Activated CD4-positive, alpha-beta memory T cell treated with anti-CD3 and anti-CD28 coated beads, Interleukin-2, amount 10 ng/mL, durations not matched to agents 7 days and 5 days (primary cell): Measurements from ENCODE around the gene RALGPS1. TPM values are rescaled to one million over a fixed set of nuclear protein-coding genes. Genes with fewer than 3 reads are reported as not detected.

Experiments used
- CTCF ChIA-PET: fragments of 350-600 bp; sonication (Branson Sonifier 250); formaldehyde crosslinking; loops from one replicate; lab custom pipeline; 2021; ENCODE audit warnings: antibody characterized with exemption, inconsistent platforms; lab: Charles Lee
- POLR2A ChIA-PET: fragments of 350-600 bp; sonication (Branson Sonifier 250); formaldehyde crosslinking; loops from one replicate; lab custom pipeline; 2021; ENCODE audit warnings: antibody characterized with exemption; lab: Charles Lee
- DNase-seq: peaks from one replicate; pipeline ENCODE4 v3.0.0-alpha.2; 2020
- H3K27ac Mint-ChIP-seq: one replicate; pipeline ENCODE4 v1.8.0; 2021; ENCODE audit warnings: mild to moderate bottlenecking, mixed read lengths
- H3K27me3 Mint-ChIP-seq: one replicate; pipeline ENCODE4 v1.8.0; 2021; ENCODE audit warnings: mixed read lengths
- H3K36me3 Mint-ChIP-seq: one replicate; pipeline ENCODE4 v1.8.0; 2021; ENCODE audit warnings: low read depth, mixed read lengths
- H3K4me1 Mint-ChIP-seq: one replicate; pipeline ENCODE4 v1.8.0; 2021; ENCODE audit warnings: mixed read lengths
- H3K4me3 Mint-ChIP-seq: one replicate; pipeline ENCODE4 v1.8.0; 2021; ENCODE audit warnings: mild to moderate bottlenecking, mixed read lengths
- H3K9me3 Mint-ChIP-seq: one replicate; pipeline ENCODE4 v1.8.0; 2021; ENCODE audit warnings: mixed read lengths
- total RNA-seq, 2 experiments: library from RNA; stranded (reverse); gene quantifications; one replicate each; pipeline ENCODE4 v1.2.3, GENCODE V29; 2021

RALGPS1 gene
- total RNA-seq, 2 experiments from 2014 or later, result 2.8 to 3.4 TPM

DNA sequence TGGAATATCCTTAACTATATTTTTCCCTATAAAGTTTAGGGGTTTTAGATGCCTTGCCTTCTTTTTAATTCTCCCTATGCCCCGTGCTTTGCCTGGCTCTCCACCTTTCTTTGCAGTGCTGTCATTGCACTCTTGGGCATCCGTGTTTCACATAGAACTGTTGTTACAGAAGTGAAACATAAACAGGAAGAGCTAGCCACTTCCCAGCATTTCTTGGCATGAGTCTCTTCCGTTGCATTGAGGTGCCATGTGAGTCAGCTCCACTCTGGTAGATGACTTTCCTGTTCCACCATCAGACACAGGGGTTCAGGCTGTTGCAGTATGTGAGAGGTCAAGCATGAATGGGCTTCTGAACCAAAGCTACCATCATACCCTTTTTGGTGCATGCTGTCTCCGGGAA is 134.5 kb downstream of the RALGPS1 start:
- DNase-seq, result peak; percentile 66
- CTCF ChIA-PET, result interaction anchor here (0.8 to 2.6 kb wide), 10 partner anchors 9 to 117 kb away, joined by 3 to 25 read pairs (median 4); no protein-coding TSS in a partner anchor
- H3K27ac Mint-ChIP-seq, result peak overlapping the region; percentile 63
- H3K4me1 Mint-ChIP-seq, result peaks cover 42% of the 10 kb centered on the region
- POLR2A ChIA-PET, result interaction anchor here (1.0 to 1.6 kb wide), 5 partner anchors 8 to 63 kb away, joined by 3 to 12 read pairs (median 4); no protein-coding TSS in a partner anchor
- peaks cover 6% of the 10 kb centered on the region for H3K27me3 Mint-ChIP-seq
- peaks cover 1% of the 10 kb centered on the region for H3K9me3 Mint-ChIP-seq
- peak overlapping the region; percentile 55 for H3K4me3 Mint-ChIP-seq
- H3K36me3 Mint-ChIP-seq, result no peaks in the 10 kb centered on the region

DNA sequence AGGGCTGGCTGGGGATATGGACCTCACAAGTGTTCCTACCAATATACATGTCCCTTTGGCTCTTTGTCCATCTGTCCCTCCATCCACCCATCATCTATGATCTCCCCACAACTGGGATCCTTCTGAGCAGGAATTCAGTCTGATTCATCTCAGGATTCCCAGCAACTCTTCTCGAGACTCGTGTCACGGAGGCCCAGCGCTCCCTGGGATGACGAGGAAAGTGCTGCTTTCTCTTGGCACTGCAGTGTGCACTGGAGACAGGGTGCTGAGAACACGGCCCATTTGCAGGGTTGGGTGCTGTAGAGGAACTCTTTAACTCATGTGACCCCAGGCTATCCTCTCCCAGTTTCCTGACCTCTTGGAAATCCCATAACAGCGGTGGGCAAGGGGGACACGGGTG is 135.0 kb downstream of the RALGPS1 start:
- H3K4me1 Mint-ChIP-seq, result peaks cover 42% of the 10 kb centered on the region
- H3K27ac Mint-ChIP-seq, result peak overlapping the region; percentile 63
- H3K36me3 Mint-ChIP-seq, result no peaks in the 10 kb centered on the region
- POLR2A ChIA-PET, result interaction anchor here (1.0 to 1.6 kb wide), 4 partner anchors 8 to 63 kb away, joined by 4 to 12 read pairs (median 6); no protein-coding TSS in a partner anchor
- CTCF ChIA-PET, result interaction anchor here (0.8 to 2.6 kb wide), 10 partner anchors 8 to 117 kb away, joined by 3 to 25 read pairs (median 4); no protein-coding TSS in a partner anchor
- peaks cover 1% of the 10 kb centered on the region for H3K9me3 Mint-ChIP-seq
- H3K4me3 Mint-ChIP-seq, result no peak overlapping the region
- DNase-seq, result no peak
- H3K27me3 Mint-ChIP-seq, result peaks cover 4% of the 10 kb centered on the region

DNA sequence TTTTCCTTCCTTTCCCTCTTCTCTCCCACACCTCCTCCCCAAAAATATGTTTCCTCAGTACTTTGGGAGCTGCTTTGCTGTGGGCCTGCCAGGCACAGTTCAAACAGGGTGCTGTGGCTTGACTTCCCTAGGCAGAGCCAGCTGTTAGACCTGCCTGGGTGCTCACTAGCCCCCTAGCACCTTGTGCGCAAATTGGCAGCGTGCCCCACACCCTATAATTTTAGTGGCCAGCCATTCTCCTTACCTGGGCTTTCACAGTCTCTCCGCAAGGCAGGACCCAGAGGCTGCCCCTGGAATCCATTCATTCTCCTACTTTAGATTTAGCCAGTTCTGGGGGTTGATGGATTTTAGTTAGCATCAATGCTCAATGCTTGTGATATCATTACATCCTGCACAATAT is 135.6 kb downstream of the RALGPS1 start:
- Mint-ChIP-seq H3K4me3 (no peak overlapping the region), H3K9me3 (peaks cover 1% of the 10 kb centered on the region), H3K27ac (no peak overlapping the region), H3K4me1 (peaks cover 42% of the 10 kb centered on the region), H3K36me3 (no peaks in the 10 kb centered on the region), H3K27me3 (peaks cover 2% of the 10 kb centered on the region)
- no peak for DNase-seq
- CTCF ChIA-PET, result interaction anchor here (1.9 to 2.6 kb wide), 3 partner anchors 9 to 89 kb away, joined by 4 to 25 read pairs (median 10); no protein-coding TSS in a partner anchor
- POLR2A ChIA-PET, result no interaction called here

GRCh38 chr9:127050591-127051001 is 136.0 kb downstream of the RALGPS1 start:
- Mint-ChIP-seq H3K4me3 (no peak overlapping the region), H3K9me3 (peaks cover 1% of the 10 kb centered on the region), H3K36me3 (no peaks in the 10 kb centered on the region), H3K4me1 (peaks cover 42% of the 10 kb centered on the region), H3K27ac (no peak overlapping the region), H3K27me3 (peaks cover 2% of the 10 kb centered on the region)
- CTCF ChIA-PET, result interaction anchor here (2.1 to 2.6 kb wide), 2 partner anchors 9 to 65 kb away, joined by 10 to 25 read pairs; no protein-coding TSS in a partner anchor
- no peak for DNase-seq
- POLR2A ChIA-PET, result no interaction called here

DNA sequence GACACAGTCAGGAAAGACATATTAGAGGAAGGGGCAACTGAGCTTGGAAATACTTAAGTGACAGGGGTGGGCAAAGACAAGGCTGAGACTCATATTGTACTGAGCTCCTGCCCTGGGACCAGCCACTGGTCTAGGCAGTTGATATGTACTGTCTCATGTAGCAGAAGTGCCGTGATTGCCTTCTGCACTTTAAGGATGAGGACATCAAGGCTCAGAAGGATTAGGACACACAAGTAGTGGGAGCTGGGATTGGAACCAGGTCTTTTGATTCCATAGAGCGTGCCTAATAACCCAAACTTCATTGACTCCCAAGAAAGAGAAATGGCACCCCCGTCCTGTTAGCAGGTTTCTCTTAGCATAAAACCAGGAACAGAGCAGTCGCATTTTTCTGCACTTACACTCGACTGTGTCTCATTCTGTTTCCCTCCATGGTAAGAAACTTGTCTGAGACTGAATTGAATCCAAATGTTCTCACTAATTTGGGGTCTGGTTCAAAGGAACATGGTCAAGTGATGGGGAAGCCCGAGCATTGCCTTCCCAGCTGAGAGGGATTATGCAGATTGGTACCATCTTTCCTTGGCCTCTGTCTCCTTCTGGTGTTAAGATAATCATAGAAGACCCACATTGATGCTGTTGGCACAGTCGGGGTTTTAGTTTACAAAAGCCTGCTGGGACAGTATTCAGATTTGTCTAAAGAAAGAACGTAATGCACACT is 137.5 kb downstream of the RALGPS1 start:
- Mint-ChIP-seq H3K27me3 (no peaks in the 10 kb centered on the region), H3K27ac (no peak overlapping the region), H3K4me1 (peaks cover 40% of the 10 kb centered on the region), H3K9me3 (peaks cover 1% of the 10 kb centered on the region), H3K36me3 (no peaks in the 10 kb centered on the region), H3K4me3 (no peak overlapping the region)
- POLR2A ChIA-PET, result no interaction called here
- no peak for DNase-seq
- CTCF ChIA-PET, result no interaction called here

DNA sequence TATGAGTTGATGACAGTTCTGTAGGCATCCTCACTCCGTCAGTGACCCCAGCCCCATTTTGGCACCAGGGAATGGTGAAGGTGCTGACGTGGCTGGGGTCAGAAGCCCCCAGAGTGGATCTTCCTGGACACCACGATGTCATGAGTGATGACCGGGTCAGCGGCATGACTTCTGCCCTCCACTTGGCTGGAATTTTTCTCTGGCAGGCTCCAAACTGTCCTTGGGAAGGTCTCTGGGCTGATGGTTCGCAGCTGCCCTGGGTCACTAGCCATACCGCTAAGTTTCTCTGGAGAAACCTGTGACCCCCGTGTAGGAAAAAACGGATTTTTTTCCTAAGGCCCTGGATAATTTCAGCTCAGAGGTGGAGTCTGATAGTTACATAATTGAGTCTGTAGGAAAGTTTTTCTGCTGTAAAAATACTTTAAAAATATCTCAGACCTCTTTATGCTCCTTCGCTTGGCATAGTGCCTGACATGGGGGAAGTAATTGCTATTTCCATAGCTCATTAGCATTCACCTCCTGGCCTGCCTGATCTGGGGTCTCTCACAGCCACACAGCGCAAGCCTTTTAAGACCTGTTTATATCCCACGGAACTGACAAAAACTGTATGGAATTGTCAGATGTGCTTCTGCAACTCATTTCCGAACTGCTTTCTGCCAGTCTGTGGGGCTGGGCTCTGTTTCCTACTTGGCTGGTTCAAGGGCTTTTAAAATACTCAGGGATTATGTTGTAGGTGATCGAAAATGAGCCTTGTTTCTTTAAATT is 138.7 kb downstream of the RALGPS1 start:
- H3K36me3 Mint-ChIP-seq, result no peaks in the 10 kb centered on the region
- no peak overlapping the region for H3K27ac Mint-ChIP-seq
- no peak for DNase-seq
- no peaks in the 10 kb centered on the region for H3K27me3 Mint-ChIP-seq
- ChIA-PET CTCF (no interaction called here), POLR2A (no interaction called here)
- H3K9me3 Mint-ChIP-seq, result no peaks in the 10 kb centered on the region
- H3K4me3 Mint-ChIP-seq, result no peak overlapping the region
- H3K4me1 Mint-ChIP-seq, result peaks cover 41% of the 10 kb centered on the region

DNA sequence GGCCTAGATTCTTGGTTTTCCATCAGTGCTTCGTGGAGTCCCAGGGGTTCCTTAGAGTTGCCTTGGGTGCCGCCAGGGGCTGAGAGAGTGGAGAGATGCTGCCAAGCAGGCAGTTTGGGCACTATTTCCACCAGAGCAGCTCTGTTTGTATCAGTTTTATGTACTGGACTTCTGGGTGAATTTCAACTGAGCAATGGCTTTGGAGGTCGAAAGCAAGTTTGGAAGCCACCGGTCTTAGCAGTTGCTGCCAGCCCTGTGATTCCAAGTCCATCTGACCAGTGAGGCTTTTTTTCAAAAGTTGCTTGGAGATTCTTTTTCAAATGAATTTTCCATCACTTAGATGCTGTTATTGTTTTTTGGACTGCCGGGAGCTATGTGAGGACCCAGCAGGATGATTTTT is 139.4 kb downstream of the RALGPS1 start:
- ChIA-PET CTCF (no interaction called here), POLR2A (no interaction called here)
- Mint-ChIP-seq H3K9me3 (no peaks in the 10 kb centered on the region), H3K4me3 (no peak overlapping the region), H3K27ac (no peak overlapping the region), H3K27me3 (no peaks in the 10 kb centered on the region), H3K4me1 (peaks cover 41% of the 10 kb centered on the region), H3K36me3 (no peaks in the 10 kb centered on the region)
- DNase-seq, result no peak

DNA sequence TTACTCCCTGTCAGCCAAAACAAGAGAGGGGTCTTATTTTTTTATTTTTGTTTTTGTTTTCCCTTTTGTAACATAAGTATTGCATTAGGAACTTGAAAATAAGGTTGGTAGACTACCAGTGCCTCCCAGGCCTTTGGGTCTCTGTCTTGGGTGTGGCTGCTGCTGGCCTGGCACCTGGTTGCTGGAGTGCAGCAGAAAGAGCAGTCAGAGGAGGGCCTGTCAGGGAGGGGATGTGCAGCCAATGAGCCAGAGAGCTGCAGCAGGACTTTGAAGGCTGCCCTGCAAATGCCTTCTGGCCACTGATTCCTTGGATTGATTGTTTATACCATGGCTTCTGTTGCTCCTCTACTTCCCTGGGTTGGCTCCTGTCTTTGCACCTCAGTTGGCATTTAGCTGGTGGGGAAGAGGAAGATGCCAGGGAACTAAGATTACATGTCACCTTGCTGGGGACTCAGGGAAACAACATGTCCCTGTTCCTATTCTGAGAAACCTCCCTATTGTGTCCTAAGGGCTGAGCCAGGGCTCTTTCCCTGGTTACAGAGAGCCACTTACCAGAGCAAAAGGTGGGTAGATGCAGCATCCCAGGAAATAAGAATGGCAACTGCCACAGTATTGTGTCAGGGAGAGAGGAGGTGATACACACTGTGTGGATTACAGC is 141.3 kb downstream of the RALGPS1 start:
- H3K27me3 Mint-ChIP-seq, result no peaks in the 10 kb centered on the region
- H3K9me3 Mint-ChIP-seq, result no peaks in the 10 kb centered on the region
- POLR2A ChIA-PET, result no interaction called here
- no peaks in the 10 kb centered on the region for H3K36me3 Mint-ChIP-seq
- no peak overlapping the region for H3K4me3 Mint-ChIP-seq
- H3K27ac Mint-ChIP-seq, result no peak overlapping the region
- no peak for DNase-seq
- peaks cover 31% of the 10 kb centered on the region for H3K4me1 Mint-ChIP-seq
- CTCF ChIA-PET, result no interaction called here

- no peaks in the 10 kb centered on the region for H3K9me3 Mint-ChIP-seq
- no peak for DNase-seq
- H3K27me3 Mint-ChIP-seq, result no peaks in the 10 kb centered on the region
- no peak overlapping the region for H3K27ac Mint-ChIP-seq
- peaks cover 27% of the 10 kb centered on the region for H3K4me1 Mint-ChIP-seq
- no peak overlapping the region for H3K4me3 Mint-ChIP-seq
- CTCF ChIA-PET, result no interaction called here
- H3K36me3 Mint-ChIP-seq, result no peaks in the 10 kb centered on the region
- POLR2A ChIA-PET, result interaction anchor here (1.2 kb wide), 1 partner anchor 8 kb away, joined by 4 read pairs; no protein-coding TSS in a partner anchor
Measured at GRCh38 chr9:127056446-127056845, 141.9 kb downstream of the RALGPS1 start.

DNA sequence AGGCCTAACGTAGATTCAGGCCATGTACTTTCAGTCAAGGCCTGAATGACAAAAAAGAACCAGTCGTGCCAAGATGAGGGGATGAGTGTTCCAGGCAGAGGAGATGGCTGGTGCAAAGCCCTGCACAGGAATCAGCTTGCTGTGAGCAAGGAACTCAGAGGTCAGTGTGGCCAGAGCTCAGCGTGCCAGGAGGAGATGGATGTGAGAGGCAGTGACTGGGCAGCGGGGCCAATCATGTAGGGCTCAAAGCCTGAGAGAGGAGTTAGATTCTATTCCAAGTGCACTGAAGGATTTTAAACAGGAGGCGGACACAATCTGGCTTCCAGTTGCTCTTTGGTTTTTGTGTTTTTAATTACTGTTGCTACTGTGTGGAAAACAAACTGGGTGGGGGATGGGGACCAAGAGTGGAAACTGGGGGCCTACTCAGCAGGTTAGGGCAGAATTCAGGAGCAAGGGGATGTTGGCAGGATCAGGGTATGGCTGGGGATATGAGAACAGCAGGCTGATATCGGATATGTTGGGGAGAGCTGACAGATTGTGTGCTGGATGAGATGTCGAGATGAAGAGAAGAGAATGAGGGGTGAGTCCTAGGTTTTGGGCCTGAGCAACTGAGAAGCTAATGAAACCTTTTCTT is 143.5 kb downstream of the RALGPS1 start:
- Mint-ChIP-seq H3K4me3 (no peak overlapping the region), H3K36me3 (no peaks in the 10 kb centered on the region), H3K4me1 (peaks cover 28% of the 10 kb centered on the region), H3K9me3 (no peaks in the 10 kb centered on the region), H3K27me3 (no peaks in the 10 kb centered on the region), H3K27ac (no peak overlapping the region)
- ChIA-PET CTCF (interaction anchor here (1.2 to 2.0 kb wide), 2 partner anchors 9 kb away, joined by 3 to 10 read pairs; no protein-coding TSS in a partner anchor), POLR2A (no interaction called here)
- no peak for DNase-seq

DNA sequence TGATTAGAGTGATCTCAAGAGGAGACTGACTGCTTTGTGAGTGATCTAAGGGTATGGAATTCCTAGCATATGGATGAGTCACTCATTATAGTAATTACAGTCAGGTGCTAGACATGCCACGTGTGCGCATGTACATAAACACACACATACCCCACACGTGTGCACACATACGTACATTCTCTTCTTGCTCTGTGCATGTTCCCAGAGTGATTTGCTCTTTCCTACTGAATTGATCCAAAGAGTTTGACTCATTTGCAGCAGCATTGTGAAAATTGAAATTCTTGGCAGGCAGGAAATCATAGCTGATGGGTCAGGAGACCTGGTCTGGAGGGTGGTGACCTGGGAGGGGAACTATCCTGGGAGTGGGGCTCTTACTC is 144.1 kb downstream of the RALGPS1 start:
- Mint-ChIP-seq H3K4me1 (peaks cover 28% of the 10 kb centered on the region), H3K4me3 (no peak overlapping the region), H3K9me3 (no peaks in the 10 kb centered on the region), H3K27me3 (no peaks in the 10 kb centered on the region), H3K27ac (no peak overlapping the region), H3K36me3 (no peaks in the 10 kb centered on the region)
- ChIA-PET POLR2A (no interaction called here), CTCF (interaction anchor here (2.0 kb wide), 1 partner anchor 9 kb away, joined by 10 read pairs; no protein-coding TSS in a partner anchor)
- no peak for DNase-seq

DNA sequence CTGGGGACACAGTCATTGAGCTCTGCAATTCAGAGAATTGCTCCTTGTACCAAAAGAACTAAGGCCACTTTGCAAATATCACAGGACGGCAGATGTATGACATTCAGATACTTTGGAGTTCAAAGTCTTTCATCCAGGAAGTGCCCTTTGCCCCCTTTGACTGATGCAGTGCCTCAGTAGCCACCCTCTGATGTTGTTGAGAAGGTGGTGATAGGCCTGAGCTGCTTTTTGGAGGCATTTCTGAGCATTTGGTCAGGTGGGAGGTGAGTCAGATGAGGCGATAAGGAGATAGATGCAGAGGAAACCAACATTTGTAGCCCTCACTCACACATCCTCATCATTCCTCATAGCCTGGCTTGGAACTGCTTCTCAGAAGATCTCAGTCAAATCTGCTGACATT is 144.4 kb downstream of the RALGPS1 start:
- Mint-ChIP-seq H3K4me1 (peaks cover 28% of the 10 kb centered on the region), H3K4me3 (no peak overlapping the region), H3K36me3 (no peaks in the 10 kb centered on the region), H3K27me3 (no peaks in the 10 kb centered on the region), H3K9me3 (no peaks in the 10 kb centered on the region), H3K27ac (no peak overlapping the region)
- ChIA-PET CTCF (interaction anchor here (2.0 kb wide), 1 partner anchor 10 kb away, joined by 10 read pairs; no protein-coding TSS in a partner anchor), POLR2A (no interaction called here)
- no peak for DNase-seq
